ENCODE measurements around the gene OR2AG1.

Gene OR2AG1, protein sequence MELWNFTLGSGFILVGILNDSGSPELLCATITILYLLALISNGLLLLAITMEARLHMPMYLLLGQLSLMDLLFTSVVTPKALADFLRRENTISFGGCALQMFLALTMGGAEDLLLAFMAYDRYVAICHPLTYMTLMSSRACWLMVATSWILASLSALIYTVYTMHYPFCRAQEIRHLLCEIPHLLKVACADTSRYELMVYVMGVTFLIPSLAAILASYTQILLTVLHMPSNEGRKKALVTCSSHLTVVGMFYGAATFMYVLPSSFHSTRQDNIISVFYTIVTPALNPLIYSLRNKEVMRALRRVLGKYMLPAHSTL

DNA sequence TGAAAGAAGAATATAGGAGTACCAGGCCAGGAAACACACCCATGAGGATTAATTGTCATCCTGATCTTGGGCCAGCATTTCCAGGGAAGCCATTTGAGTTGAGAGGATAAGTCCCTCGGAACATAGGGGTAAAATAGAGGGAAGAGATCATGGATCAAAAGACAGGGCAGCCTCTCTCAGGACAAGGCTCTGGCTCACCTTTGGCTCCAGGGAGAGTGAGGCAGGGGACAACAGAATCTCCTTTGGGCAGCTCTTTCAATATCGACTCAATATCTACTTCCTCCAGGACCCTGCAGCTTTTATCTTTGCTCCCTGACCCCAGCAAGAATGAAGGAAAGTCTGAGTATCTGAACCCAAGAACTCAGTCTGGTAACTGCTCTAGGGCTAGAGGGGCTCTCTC is at the start of gene OR2AG1:
OR2AG1 (plus strand) TSS at position 301 of the 400 bp plus-strand sequence. CDS start 2,018 bp downstream, outside the sequence.
- H3K4me3 ChIP-seq (ENCODE audit: low read depth, low read length): no peak within 1 kb of the TSS

- no peak overlapping the region for H3K4me3 ChIP-seq (ENCODE audit: low read depth, low read length)
Measured at GRCh38 chr11:6733326-6734275, 49.2 kb upstream of the OR2AG1 start.

DNA sequence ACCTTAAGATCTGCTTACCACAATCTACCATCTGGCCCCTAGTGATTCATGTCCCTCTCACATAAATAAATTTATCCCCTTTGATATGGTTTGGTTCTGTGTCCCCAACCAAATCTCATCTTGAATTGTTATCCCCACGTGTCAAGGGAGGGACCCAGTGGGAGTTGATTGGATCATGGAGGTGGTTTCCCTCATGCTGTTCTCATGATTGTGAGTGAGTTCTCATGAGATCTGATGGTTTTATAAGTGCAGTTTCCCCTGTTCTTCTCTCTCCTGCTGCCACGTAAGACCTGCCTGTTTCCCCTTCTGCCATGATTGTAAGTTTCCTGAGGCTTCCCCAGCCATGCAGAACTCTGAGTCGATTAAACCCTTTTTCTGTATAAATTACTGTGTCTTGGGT is 48.2 kb upstream of the OR2AG1 start:
- H3K4me3 ChIP-seq (ENCODE audit: low read depth, low read length): no peak overlapping the region

- H3K4me3 ChIP-seq (ENCODE audit: low read depth, low read length): no peak overlapping the region
Measured at GRCh38 chr11:6735306-6735705, 47.5 kb upstream of the OR2AG1 start.

- no peak overlapping the region for H3K4me3 ChIP-seq (ENCODE audit: low read depth, low read length)
Measured at GRCh38 chr11:6736495-6737121, 46.2 kb upstream of the OR2AG1 start.

- H3K4me3 ChIP-seq (ENCODE audit: low read depth, low read length): no peak overlapping the region
Measured at GRCh38 chr11:6737872-6738466, 44.9 kb upstream of the OR2AG1 start.

DNA sequence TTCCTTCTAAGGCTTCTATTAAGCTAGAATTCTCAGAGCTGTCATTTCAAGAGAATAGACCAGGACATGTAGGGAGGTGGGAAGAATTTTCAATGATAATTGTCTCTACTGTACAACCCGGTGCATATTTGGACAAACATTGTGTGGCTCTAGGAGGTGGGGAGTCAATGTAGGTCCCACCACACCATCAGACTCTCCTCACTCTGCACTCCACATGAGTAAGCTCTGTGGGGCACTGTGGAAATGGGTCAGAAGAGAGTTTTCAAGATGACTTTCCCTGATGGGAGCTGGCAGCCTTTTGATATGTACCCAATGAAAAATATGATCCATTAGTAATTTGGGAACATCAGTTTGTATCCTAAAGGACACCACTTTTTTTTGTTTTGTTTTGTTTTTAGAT is 44.2 kb upstream of the OR2AG1 start:
- H3K4me3 ChIP-seq (ENCODE audit: low read depth, low read length): no peak overlapping the region

- H3K4me3 ChIP-seq (ENCODE audit: low read depth, low read length): no peak overlapping the region
Measured at GRCh38 chr11:6742260-6742659, 40.6 kb upstream of the OR2AG1 start.

GRCh38 chr11:6745018-6745417 is 37.8 kb upstream of the OR2AG1 start:
- H3K4me3 ChIP-seq (ENCODE audit: low read depth, low read length): no peak overlapping the region

DNA sequence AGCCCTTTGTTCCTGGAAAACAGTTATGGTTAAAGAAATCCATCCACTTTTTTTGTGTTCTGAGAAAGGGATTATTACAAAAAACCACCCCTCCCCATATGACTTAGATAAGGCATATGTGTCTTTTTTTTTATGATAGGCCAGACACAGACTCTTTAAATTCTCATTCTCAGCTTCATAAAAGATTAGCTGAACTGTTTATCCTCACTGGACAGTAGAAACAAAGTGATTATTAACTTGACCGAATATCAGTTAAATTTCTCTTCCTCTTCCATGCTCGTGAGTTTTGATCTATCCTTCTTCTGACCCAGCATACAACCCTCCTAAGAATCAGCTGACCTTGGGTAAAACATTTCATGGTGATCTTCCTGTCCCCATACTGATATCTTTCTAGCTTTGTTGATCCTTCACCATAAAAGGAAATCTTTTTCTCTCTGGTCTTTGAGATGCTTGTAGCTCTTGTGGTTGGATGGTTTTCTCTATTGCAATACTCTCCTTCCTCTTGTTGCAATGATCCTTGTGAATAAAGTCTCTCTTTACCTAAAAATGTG is 37.3 kb upstream of the OR2AG1 start:
- no peak overlapping the region for H3K4me3 ChIP-seq (ENCODE audit: low read depth, low read length)

GRCh38 chr11:6746086-6746618 is 36.7 kb upstream of the OR2AG1 start:
- H3K4me3 ChIP-seq (ENCODE audit: low read depth, low read length): no peak overlapping the region

DNA sequence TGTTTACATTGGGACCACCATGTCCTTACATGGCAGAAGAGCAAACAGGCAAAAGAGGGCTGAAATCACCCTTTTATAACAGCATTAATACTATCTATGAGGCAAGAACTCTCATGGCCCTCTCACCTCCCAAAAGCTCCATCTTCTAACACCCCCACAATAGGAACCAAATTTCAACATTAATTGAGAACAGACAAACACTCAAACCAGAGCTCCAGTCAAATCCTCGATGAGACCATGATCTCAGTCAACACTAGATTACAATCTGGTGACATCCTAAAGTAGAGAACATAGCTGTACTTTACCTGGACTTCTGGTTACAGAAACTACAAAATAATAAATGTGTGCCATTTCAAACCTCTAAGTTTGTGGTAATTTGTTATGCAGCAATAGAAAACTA is 36.2 kb upstream of the OR2AG1 start:
- no peak overlapping the region for H3K4me3 ChIP-seq (ENCODE audit: low read depth, low read length)

GRCh38 chr11:6747097-6747668 is 35.6 kb upstream of the OR2AG1 start:
- no peak overlapping the region for H3K4me3 ChIP-seq (ENCODE audit: low read depth, low read length)

- H3K4me3 ChIP-seq (ENCODE audit: low read depth, low read length): no peak overlapping the region
Measured at GRCh38 chr11:6755303-6755952, 27.4 kb upstream of the OR2AG1 start.

DNA sequence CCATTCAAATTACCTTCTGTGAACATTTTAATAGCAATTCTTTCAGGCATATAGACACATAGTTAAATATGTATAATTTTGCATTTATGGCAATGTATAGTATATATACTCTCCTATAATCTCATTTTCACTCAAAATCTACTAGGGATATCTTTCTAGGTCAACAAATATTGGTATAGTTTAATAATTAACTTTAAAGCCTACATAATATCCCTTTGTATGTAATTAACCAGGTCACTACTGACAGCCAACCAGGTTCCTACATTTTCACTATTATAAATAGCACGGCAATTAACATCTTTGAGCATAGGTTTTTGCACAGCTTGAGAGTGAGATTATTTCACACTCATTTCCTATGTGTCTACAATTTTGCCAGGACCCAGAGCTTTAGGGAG is 26.9 kb upstream of the OR2AG1 start:
- H3K4me3 ChIP-seq (ENCODE audit: low read depth, low read length): no peak overlapping the region

DNA sequence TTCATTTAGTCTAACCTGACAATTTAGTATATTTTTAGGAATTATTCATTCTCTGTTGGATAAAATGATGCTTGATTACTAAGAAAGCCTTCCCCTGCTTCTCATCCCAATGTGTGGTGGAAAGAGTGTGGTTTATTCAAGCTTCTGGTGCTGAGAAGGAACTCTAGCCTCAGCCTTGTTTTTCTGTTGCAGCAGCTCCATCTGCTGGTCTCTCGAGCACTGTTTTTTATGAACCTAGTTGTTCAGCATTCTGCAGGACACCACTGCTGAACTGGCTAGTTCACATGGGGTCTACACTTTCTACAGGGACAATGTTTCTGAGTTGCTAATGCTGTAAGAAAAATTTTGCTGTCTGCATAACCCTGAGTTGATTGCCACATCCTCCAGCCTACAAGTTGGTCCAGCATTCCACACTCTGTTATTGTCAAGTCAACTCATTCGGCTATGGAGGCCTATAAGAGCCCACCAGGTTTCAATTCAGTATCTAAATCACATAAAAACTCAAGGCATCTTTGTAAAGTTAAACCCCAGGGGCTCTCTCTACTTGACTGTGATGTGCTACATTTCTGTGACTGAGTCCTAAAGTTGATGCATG is 25.4 kb upstream of the OR2AG1 start:
- no peak overlapping the region for H3K4me3 ChIP-seq (ENCODE audit: low read depth, low read length)

DNA sequence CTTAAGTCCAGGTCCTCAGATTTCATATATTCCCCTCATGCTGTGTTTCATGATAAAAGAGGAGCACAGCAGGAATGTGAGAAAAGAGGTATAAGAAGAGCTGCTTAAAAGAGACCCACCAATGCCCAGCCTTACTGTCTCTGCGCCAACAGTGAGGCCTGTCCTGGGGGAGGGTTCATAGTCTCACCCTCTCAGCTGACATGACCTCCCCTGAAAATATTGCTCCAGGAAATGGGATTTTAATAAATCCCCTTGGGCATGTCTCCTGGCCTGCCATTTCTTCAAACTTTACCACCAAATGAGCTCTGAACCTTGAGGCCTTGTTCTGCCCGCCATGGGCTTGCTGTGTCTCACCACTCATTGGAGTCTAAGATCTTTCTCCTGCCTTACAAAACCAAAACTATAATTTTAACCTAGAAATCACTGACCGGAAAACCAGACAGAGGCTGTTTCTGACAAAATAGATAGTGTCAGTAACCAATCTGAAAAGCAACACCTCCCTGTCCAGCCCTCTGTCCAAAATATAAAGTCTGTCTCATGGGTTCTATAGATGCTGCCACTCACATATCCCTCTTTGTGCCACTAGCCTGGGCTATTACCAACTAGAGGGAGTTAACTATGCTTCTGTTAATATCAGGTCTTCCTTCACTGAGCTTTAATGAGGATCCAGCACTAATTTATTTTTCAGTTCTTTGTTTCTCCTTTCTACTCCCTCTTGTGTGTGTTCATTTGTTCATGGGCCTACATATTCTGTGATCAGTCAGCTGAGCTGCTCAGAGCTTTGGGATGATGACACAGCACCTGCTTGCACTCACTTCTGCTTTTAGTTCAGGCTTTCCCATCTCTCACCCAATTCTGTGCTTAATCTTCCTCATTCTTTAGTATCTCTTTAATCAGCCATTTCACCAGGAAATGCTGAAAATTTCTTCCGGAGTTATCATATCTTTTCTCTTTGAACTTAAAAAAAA is 10.6 kb upstream of the OR2AG1 start, which contains the start of gene OR2AG2:
OR2AG2 (minus strand) TSS at position 51 of the 968 bp plus-strand sequence. CDS start 3,019 bp downstream, outside the sequence.
- no peak within 1 kb of the TSS for H3K4me3 ChIP-seq (ENCODE audit: low read depth, low read length)

GRCh38 chr11:6778518-6778917 is 4.3 kb upstream of the OR2AG1 start:
- H3K4me3 ChIP-seq (ENCODE audit: low read depth, low read length): no peak overlapping the region
